Endothelial cell (in vitro differentiated cells): ENCODE data around the gene SIX6. TPM values are rescaled to one million over a fixed set of nuclear protein-coding genes. Genes with fewer than 3 reads are reported as not detected.

Experiments
- DNase-seq: peaks from one replicate; pipeline ENCODE4 v3.0.0; 2021; ENCODE audit warnings: low spot score
- H3K27ac Mint-ChIP-seq: one replicate; pipeline ENCODE4 v1.8.0; 2021; ENCODE audit warnings: mixed read lengths, inconsistent platforms; ENCODE audit not compliant: unreplicated experiment
- H3K27me3 Mint-ChIP-seq: one replicate; pipeline ENCODE4 v1.8.0; 2021; ENCODE audit warnings: mild to moderate bottlenecking, moderate library complexity, mixed read lengths, inconsistent platforms; ENCODE audit not compliant: unreplicated experiment
- H3K36me3 Mint-ChIP-seq: one replicate; pipeline ENCODE4 v1.8.0; 2021; ENCODE audit warnings: mild to moderate bottlenecking, low read depth, mixed read lengths, inconsistent platforms; ENCODE audit not compliant: unreplicated experiment
- H3K4me1 Mint-ChIP-seq: one replicate; pipeline ENCODE4 v1.8.0; 2021; ENCODE audit warnings: mild to moderate bottlenecking, mixed read lengths, inconsistent platforms; ENCODE audit not compliant: unreplicated experiment
- H3K4me3 Mint-ChIP-seq: one replicate; pipeline ENCODE4 v1.8.0; 2021; ENCODE audit warnings: mild to moderate bottlenecking, mixed read lengths, inconsistent platforms; ENCODE audit not compliant: unreplicated experiment
- H3K9me3 Mint-ChIP-seq: one replicate; pipeline ENCODE4 v1.8.0; 2021; ENCODE audit warnings: mixed read lengths, inconsistent platforms; ENCODE audit not compliant: unreplicated experiment
- total RNA-seq: library from RNA; stranded (reverse); fragmentation: NEBNext Ultra II Directional; extraction: Animal tissue kit (Norgen Biotek cat#: 25700); gene quantifications from one replicate; pipeline ENCODE4 v1.2.1, GENCODE V29; 2021; ENCODE audit not compliant: unreplicated experiment
- TF ChIP-seq, protein P1 (sequence below): fragments of 200-600 bp; sonication (generic); IDR thresholded peaks from one replicate; pipeline ENCODE4 v1.5.0; 2021; ENCODE audit warnings: antibody characterized with exemption; ENCODE audit not compliant: unreplicated experiment

Gene SIX6
- total RNA-seq, 1 donor from 2014 or later: not detected

DNA sequence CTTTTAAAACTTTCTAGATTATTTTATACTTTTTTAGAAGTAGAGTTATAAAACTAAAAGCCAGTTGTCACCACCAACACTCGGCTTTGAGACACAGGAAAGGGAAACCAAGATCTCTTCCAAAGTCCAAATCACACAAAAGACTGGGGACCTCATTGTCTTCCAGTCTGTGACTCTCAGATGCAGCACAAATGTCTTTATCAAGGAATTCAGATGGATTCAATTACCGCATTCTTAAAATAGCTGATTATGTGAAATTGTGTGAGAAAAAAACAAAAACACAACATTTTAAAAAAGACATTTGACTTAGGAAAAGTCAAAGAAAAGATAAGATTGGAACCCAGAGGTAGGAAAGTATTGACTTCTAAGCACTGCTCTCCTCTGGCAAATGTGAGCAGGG, 3.5 kb upstream of the SIX6 start:
- H3K4me1 Mint-ChIP-seq: peaks cover 31% of the 10 kb centered on the region

DNA sequence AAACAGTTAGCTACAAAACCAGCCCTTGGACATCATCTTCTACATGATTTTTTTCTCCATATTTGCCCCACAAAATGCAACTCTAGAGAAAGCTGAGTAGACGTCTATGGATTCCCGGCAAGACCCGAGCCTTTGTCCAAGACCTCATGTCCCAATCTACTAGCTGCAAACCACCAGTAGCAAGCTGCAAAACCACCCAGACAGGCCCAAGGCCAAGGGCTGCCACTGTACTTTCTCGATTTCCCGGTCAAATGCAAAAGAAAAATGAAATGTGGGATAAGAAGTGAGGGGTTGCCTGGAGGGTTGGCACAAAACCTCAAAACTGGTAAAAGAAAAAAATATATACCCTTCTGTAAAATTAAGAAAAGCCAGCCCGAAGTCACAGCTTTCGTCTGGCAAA, 2.9 kb upstream of the SIX6 start:
- no peak overlapping the region for H3K27ac Mint-ChIP-seq
- no peak overlapping the region for H3K4me3 Mint-ChIP-seq

More for the DNA sequence above, 3.5 kb upstream of the SIX6 start:
- no peak overlapping the region for H3K4me3 Mint-ChIP-seq
- no peaks in the 10 kb centered on the region for H3K9me3 Mint-ChIP-seq
- H3K27me3 Mint-ChIP-seq: peaks cover 16% of the 10 kb centered on the region
- DNase-seq: no peak
- H3K36me3 Mint-ChIP-seq: no peaks in the 10 kb centered on the region
- TF ChIP-seq, protein P1, sequence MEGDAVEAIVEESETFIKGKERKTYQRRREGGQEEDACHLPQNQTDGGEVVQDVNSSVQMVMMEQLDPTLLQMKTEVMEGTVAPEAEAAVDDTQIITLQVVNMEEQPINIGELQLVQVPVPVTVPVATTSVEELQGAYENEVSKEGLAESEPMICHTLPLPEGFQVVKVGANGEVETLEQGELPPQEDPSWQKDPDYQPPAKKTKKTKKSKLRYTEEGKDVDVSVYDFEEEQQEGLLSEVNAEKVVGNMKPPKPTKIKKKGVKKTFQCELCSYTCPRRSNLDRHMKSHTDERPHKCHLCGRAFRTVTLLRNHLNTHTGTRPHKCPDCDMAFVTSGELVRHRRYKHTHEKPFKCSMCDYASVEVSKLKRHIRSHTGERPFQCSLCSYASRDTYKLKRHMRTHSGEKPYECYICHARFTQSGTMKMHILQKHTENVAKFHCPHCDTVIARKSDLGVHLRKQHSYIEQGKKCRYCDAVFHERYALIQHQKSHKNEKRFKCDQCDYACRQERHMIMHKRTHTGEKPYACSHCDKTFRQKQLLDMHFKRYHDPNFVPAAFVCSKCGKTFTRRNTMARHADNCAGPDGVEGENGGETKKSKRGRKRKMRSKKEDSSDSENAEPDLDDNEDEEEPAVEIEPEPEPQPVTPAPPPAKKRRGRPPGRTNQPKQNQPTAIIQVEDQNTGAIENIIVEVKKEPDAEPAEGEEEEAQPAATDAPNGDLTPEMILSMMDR: no peak
- H3K27ac Mint-ChIP-seq: no peak overlapping the region

DNA sequence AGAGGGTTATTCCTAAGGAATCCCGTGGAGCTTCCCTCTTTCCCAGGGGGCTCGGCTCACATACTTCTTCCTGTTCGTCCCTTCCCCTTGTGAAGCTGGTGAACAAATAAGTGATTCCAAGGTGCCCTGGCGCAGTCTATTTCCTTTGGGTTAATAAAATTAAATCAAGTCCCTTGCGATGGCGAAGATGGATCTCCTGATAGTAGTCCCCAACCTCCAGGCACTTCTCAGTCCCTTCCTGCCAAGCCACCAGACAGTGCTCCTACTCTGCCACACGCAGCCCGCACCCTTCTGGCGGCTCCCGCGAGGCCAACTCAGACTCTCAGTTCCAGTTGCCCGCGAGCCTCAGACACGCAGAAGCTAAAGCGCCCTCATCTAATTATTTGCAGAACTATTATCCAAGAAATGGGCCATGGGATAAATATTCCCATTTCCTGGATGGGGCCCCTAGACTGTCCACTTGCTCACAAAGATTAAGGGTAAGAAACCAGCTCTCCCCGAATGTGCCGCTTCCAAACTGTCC, 2.4 kb upstream of the SIX6 start:
- Mint-ChIP-seq H3K27ac (no peak overlapping the region), H3K27me3 (peaks cover 16% of the 10 kb centered on the region), H3K4me1 (peaks cover 34% of the 10 kb centered on the region), H3K4me3 (peak overlapping the region; percentile 71), H3K9me3 (no peaks in the 10 kb centered on the region), H3K36me3 (no peaks in the 10 kb centered on the region)
- TF ChIP-seq, protein P1: no peak
- DNase-seq: peak; percentile 27

More for the DNA sequence above, 2.9 kb upstream of the SIX6 start:
- no peak for DNase-seq
- Mint-ChIP-seq H3K27me3 (peaks cover 16% of the 10 kb centered on the region), H3K9me3 (no peaks in the 10 kb centered on the region), H3K36me3 (no peaks in the 10 kb centered on the region), H3K4me1 (peaks cover 34% of the 10 kb centered on the region)
- TF ChIP-seq, protein P1: no peak

DNA sequence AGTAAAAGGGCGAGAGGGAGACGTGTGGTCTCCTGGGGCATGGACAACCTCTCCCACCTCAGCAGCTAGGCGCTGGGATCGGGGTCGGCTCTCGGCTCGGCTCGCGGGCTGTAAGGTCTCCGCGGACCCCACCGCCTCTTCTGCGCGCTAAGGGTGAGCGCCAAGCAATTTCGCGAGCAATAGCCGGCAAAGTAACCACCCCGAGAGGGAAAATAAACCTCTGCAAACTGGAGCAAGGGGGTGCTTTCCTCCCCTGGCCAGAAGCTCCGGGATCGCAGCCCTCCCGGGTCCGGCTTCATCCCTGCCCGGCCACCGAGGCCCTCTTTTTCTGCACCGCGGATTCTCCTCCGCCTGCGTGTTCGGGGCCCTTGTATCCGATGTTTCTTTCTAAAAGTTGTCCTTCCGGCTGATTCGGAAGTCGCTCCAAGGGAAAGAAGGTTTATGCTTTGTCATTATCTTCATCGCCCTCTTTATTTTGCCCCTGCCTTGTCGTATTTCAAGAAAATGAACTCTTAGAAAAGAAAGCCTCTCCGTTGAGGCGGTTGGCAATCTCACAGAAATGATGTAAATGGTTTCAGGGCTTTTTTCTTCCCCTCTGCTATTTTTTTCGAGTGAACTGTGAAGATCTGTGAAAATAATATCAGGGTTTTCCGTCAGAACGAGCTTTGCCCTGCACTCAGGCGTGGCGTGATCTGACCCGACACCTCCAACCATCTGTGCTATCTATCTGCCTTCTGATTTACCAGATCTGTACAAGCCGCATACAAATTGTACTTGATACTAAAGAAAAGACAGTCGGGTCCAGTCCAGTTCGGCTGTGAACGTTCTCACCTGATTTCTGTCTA, 1.7 kb upstream of the SIX6 start:
- Mint-ChIP-seq H3K9me3 (no peaks in the 10 kb centered on the region), H3K27me3 (peaks cover 21% of the 10 kb centered on the region), H3K27ac (peak overlapping the region; percentile 20), H3K4me3 (peak overlapping the region; percentile 71), H3K4me1 (peaks cover 34% of the 10 kb centered on the region), H3K36me3 (no peaks in the 10 kb centered on the region)
- TF ChIP-seq, protein P1: no peak
- DNase-seq: no peak

DNA sequence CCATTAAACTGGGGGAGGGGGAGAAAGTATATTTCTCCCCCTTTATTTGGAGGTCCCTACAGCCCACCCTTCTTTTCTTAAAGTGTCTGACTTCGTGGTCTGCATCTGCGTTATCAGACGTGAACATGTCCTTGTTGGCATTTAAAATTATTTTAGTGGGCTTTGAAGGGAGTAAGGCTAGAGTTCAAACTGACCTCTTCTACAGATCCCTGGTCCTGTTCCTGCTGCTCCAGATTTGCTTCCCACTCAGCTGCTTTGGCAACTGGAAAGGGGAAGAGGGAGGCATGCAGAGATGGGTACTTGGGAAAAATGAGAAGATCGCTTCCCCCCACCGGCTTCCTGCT, 611 bp upstream of the SIX6 start:
- no peak for DNase-seq
- Mint-ChIP-seq H3K27me3 (peaks cover 21% of the 10 kb centered on the region), H3K4me3 (peak overlapping the region; percentile 79), H3K9me3 (no peaks in the 10 kb centered on the region), H3K27ac (no peak overlapping the region), H3K4me1 (peaks cover 39% of the 10 kb centered on the region), H3K36me3 (no peaks in the 10 kb centered on the region)
- TF ChIP-seq, protein P1: no peak
